A673 (cell line): ENCODE measurements around the gene CBLN3. TPM values are rescaled to one million over a fixed set of nuclear protein-coding genes. Genes with fewer than 3 reads are reported as not detected.

Source experiments
- BruUV-seq: library from RNA; stranded (reverse); fragments of 400-500 nt; replicated peaks from 2 replicates; lab custom pipeline; 2021; lab: Mats Ljungman, UMichigan
- CTCF ChIA-PET: fragments of 300-600 bp; sonication (Branson Sonifier 250); formaldehyde crosslinking; loops from one replicate; lab custom pipeline; 2022; ENCODE audit warnings: antibody characterized with exemption; lab: Charles Lee
- POLR2A ChIA-PET: fragments of 300-600 bp; sonication (Branson Sonifier 250); formaldehyde crosslinking; loops from one replicate; lab custom pipeline; 2022; ENCODE audit warnings: antibody characterized with exemption; ENCODE audit not compliant: low non-redundant PET; lab: Charles Lee
- DNase-seq: peaks from one replicate; pipeline ENCODE4 v3.0.0-alpha.2; 2015; ENCODE audit warnings: low spot score
- H3K27ac ChIP-seq: fragments of 200-600 bp; sonication (generic); 2 replicates; pipeline ENCODE4 v1.5.1; 2016; ENCODE audit warnings: mixed run types, low read depth, mild to moderate bottlenecking, mixed read lengths, antibody characterized with exemption, low read length; ENCODE audit not compliant: poor library complexity, severe bottlenecking
- H3K27me3 ChIP-seq: fragments of 200-600 bp; sonication (generic); replicated peaks from 2 replicates; pipeline ENCODE4 v1.6.1; 2017; ENCODE audit warnings: mixed run types, low read depth, mild to moderate bottlenecking, mixed read lengths, antibody characterized with exemption, low read length; ENCODE audit not compliant: insufficient read depth, poor library complexity
- H3K36me3 ChIP-seq: fragments of 200-600 bp; sonication (generic); 2 replicates; pipeline ENCODE4 v1.6.1; 2016; ENCODE audit warnings: mixed run types, mild to moderate bottlenecking, mixed read lengths, antibody characterized with exemption, low read length; ENCODE audit not compliant: insufficient read depth, poor library complexity, severe bottlenecking
- H3K4me1 ChIP-seq: fragments of 200-600 bp; sonication (generic); 2 replicates; pipeline ENCODE4 v1.6.1; 2017; ENCODE audit warnings: mixed run types, mild to moderate bottlenecking, mixed read lengths, antibody characterized with exemption, low read length; ENCODE audit not compliant: insufficient read depth, poor library complexity, severe bottlenecking
- H3K4me3 ChIP-seq: fragments of 200-600 bp; sonication (generic); 2 replicates; pipeline ENCODE4 v1.5.1; 2016; ENCODE audit warnings: low read depth, mixed run types, mild to moderate bottlenecking, mixed read lengths, low read length; ENCODE audit not compliant: poor library complexity, severe bottlenecking
- H3K9me3 ChIP-seq: fragments of 200-600 bp; sonication (generic); 2 replicates; pipeline ENCODE4 v1.6.1; 2016; ENCODE audit warnings: mixed run types, low read depth, mild to moderate bottlenecking, mixed read lengths, antibody characterized with exemption, low read length; ENCODE audit not compliant: poor library complexity, severe bottlenecking
- CTCF ChIP-seq: fragments of 300-800, 200-600 bp; sonication (generic); conservative IDR thresholded peaks from 2 replicates; pipeline ENCODE4 v1.5.1; 2017; ENCODE audit warnings: low read depth, mild to moderate bottlenecking, antibody characterized with exemption, low read length, moderate library complexity, mixed read lengths
- EZH2 ChIP-seq: fragments of 200-600 bp; sonication (generic); IDR thresholded peaks from 2 replicates; pipeline ENCODE4 v1.6.1; 2017; ENCODE audit warnings: borderline replicate concordance, low read depth, mild to moderate bottlenecking, mixed read lengths, antibody characterized with exemption, low read length; ENCODE audit not compliant: poor library complexity, severe bottlenecking
- intact Hi-C: fragments of 100-400 bp; cut with micrococcal nuclease; formaldehyde crosslinking; loops from one replicate; pipeline ENCODE4 v1.10.0; 2022; ENCODE audit not compliant: unreplicated experiment
- total RNA-seq: library from RNA; stranded (reverse); gene quantifications from 2 replicates; pipeline ENCODE4 v1.2.3, GENCODE V29; 2021

The CBLN3 gene
- total RNA-seq, 1 experiment from 2014 or later = 0.80 TPM

GRCh38 chr14:24399447-24399822 is 30.0 kb downstream of the CBLN3 start:
- no peaks in the 10 kb centered on the region for H3K9me3 ChIP-seq
- peaks cover 18% of the 10 kb centered on the region for H3K4me1 ChIP-seq
- peak overlapping the region; percentile 49 for H3K27ac ChIP-seq
- no TSS peak for BruUV-seq
- no peaks in the 10 kb centered on the region for H3K27me3 ChIP-seq
- intact Hi-C loops = no loop called here
- POLR2A ChIA-PET = no interaction called here
- no peak for TF ChIP-seq CTCF
- CTCF ChIA-PET = interaction anchor here (1.0 kb wide), 1 partner anchor 66 kb away, joined by 3 read pairs; no protein-coding TSS in a partner anchor
- no peak for DNase-seq
- no peaks in the 10 kb centered on the region for H3K36me3 ChIP-seq
- H3K4me3 ChIP-seq = peak overlapping the region; percentile 62

GRCh38 chr14:24398653-24399446 is 30.6 kb downstream of the CBLN3 start, which contains the start of gene NYNRIN:
TSS of gene NYNRIN (plus strand) at chr14:24399003. CDS start at chr14:24399247, 244 bp downstream.
- intact Hi-C loops = loop anchor here (1.0 kb wide), 1 partner anchor 32 kb away; no protein-coding TSS in a partner anchor
- no peaks in the 10 kb centered on the region for H3K36me3 ChIP-seq
- CTCF ChIA-PET = interaction anchor here (0.6 to 1.0 kb wide), 2 partner anchors 36 to 65 kb away, joined by 3 to 4 read pairs; no protein-coding TSS in a partner anchor
- H3K4me1 ChIP-seq = peaks cover 18% of the 10 kb centered on the region
- POLR2A ChIA-PET = interaction anchor here (0.6 kb wide), 1 partner anchor 104 kb away, joined by 7 read pairs; no protein-coding TSS in a partner anchor
- H3K4me3 ChIP-seq = peak within 1 kb of the TSS; percentile 62
- no TSS peak for BruUV-seq
- DNase-seq = peak; percentile 54
- H3K9me3 ChIP-seq = no peaks in the 10 kb centered on the region
- no peak for TF ChIP-seq EZH2
- TF ChIP-seq CTCF = no peak
- H3K27ac ChIP-seq = peak within 1 kb of the TSS; percentile 58
- no peaks in the 10 kb centered on the region for H3K27me3 ChIP-seq

DNA sequence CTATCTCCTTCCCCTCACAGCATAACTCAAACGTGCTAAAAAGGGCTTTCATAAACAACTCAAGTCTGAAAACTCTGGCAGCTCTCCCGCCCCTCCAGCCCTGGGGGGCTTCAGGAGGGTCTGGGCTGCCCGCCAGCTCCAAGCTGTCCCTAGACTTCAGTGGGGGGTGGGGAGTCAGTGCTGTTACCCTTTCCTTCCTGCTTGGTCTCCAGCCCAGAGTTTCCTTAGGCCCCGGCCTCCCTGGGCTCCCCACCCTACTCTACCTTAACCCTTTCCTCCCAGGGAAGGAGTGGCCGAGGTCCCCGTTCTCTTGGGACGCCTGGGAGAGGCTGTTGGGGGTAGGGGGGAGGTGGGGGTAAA is 31.2 kb downstream of the CBLN3 start:
- Histone ChIP-seq H3K4me1 (peaks cover 18% of the 10 kb centered on the region), H3K4me3 (peak overlapping the region; percentile 62), H3K9me3 (no peaks in the 10 kb centered on the region), H3K36me3 (no peaks in the 10 kb centered on the region), H3K27me3 (no peaks in the 10 kb centered on the region), H3K27ac (peak overlapping the region; percentile 58)
- DNase-seq = peak; percentile 52
- ChIA-PET POLR2A (no interaction called here), CTCF (interaction anchor here (1.0 kb wide), 1 partner anchor 65 kb away, joined by 3 read pairs; no protein-coding TSS in a partner anchor)
- BruUV-seq = no TSS peak
- intact Hi-C loops = loop anchor here (1.0 kb wide), 1 partner anchor 31 kb away; no protein-coding TSS in a partner anchor
- TF ChIP-seq CTCF (no peak), EZH2 (no peak)
